GM12878 (cell line): ENCODE measurements around the gene HERPUD2. TPM values are rescaled to one million over a fixed set of nuclear protein-coding genes. Genes with fewer than 3 reads are reported as not detected.

ENCODE experiments used
- ATAC-seq: fragments of 200-7000 bp; cut with Tn5 transposase; 3 replicates; pipeline ENCODE4 v1.9.1; 2020; ENCODE audit warnings: mild to moderate bottlenecking, moderate library complexity
- BruUV-seq: library from RNA; stranded (reverse); fragments of 400-500 nt; replicated peaks from 2 replicates; lab custom pipeline; 2021; lab: Mats Ljungman, UMichigan
- CTCF ChIA-PET: fragments of 300-600 bp; sonication (Branson Sonifier 250); formaldehyde crosslinking; extraction: SDS; loops from one replicate; lab custom pipeline; 2021; ENCODE audit warnings: inconsistent platforms; lab: Yijun Ruan, JAX
- POLR2A ChIA-PET: fragments of 350-600 bp; formaldehyde crosslinking; extraction: SDS; loops from one replicate; lab custom pipeline; 2021; ENCODE audit warnings: inconsistent platforms; lab: Charles Lee
- RAD21 ChIA-PET: fragments of 300-600 bp; sonication (Branson Sonifier 250); formaldehyde crosslinking; loops from one replicate; lab custom pipeline; 2023; ENCODE audit warnings: antibody characterized with exemption; ENCODE audit not compliant: unreplicated experiment; lab: Charles Lee
- SMC1A ChIA-PET: fragments of 300-600 bp; sonication (Branson Sonifier 250); formaldehyde crosslinking; loops from one replicate; lab custom pipeline; 2023; ENCODE audit not compliant: unreplicated experiment, uncharacterized antibody; lab: Charles Lee
- DNase-seq: peaks from one replicate; pipeline ENCODE4 v3.0.0-alpha.2; 2011; ENCODE audit warnings: low read depth, low spot score
- FAIRE-seq: peaks from 3 replicates; lab custom pipeline; 2011; peaks lifted over from hg19 to GRCh38; lab: Jason Lieb, UNC
- H2AFZ ChIP-seq: 2 replicates; pipeline ENCODE4 v1.6.0; 2011; ENCODE audit warnings: low read depth, low read length, control low read depth; ENCODE audit not compliant: control insufficient read depth
- H3K27ac ChIP-seq: 2 replicates; pipeline ENCODE4 v1.5.1; 2011; ENCODE audit warnings: control low read depth; ENCODE audit not compliant: control insufficient read depth, insufficient read depth
- H3K27me3 ChIP-seq, 2 experiments: replicated peaks in 1 of 2; 2 replicates each; pipeline versions ENCODE4 v1.6.0 to v1.6.1; 2011; ENCODE audit warnings: low read length in 1 of 2; ENCODE audit not compliant: control insufficient read depth in 2 of 2, insufficient read depth in 2 of 2
- H3K36me3 ChIP-seq, 2 experiments: 2 replicates each; pipeline ENCODE4 v1.5.1; 2011; ENCODE audit warnings: low read length in 1 of 2; ENCODE audit not compliant: control insufficient read depth in 2 of 2, insufficient read depth in 2 of 2
- H3K4me1 ChIP-seq: 2 replicates; pipeline ENCODE4 v1.6.1; 2011; ENCODE audit warnings: mild to moderate bottlenecking, low read length, moderate library complexity, mixed read lengths; ENCODE audit not compliant: control insufficient read depth, insufficient read depth
- H3K4me2 ChIP-seq: 2 replicates; pipeline ENCODE4 v1.6.0; 2011; ENCODE audit warnings: control low read depth; ENCODE audit not compliant: control insufficient read depth, insufficient read depth
- H3K4me3 ChIP-seq: fragments of 200-600 bp; sonication (generic); 2 replicates; pipeline ENCODE4 v1.5.1; 2016
- H3K79me2 ChIP-seq: 2 replicates; pipeline ENCODE4 v1.6.0; 2011; ENCODE audit warnings: low read length; ENCODE audit not compliant: control insufficient read depth, insufficient read depth
- H3K9ac ChIP-seq: 2 replicates; pipeline ENCODE4 v1.8.0; 2011; ENCODE audit warnings: low read length, control low read depth, mixed read lengths; ENCODE audit not compliant: control insufficient read depth, insufficient read depth
- H3K9me3 ChIP-seq: replicated peaks from 3 replicates; pipeline ENCODE4 v1.5.1; 2011; ENCODE audit warnings: mild to moderate bottlenecking, low read length; ENCODE audit not compliant: control insufficient read depth, insufficient read depth
- H4K20me1 ChIP-seq: 2 replicates; pipeline ENCODE4 v1.6.0; 2011; ENCODE audit not compliant: control insufficient read depth, insufficient read depth
- NR2C2 ChIP-seq: IDR thresholded peaks from 2 replicates; pipeline ENCODE4 v1.6.1; 2011; ENCODE audit warnings: borderline replicate concordance, low read depth; ENCODE audit not compliant: control insufficient read depth, insufficient read length
- STAT1 ChIP-seq: fragments of 450-650 bp; conservative IDR thresholded peaks from 2 replicates; pipeline ENCODE4 v1.6.1; 2014; ENCODE audit warnings: antibody characterized with exemption, mild to moderate bottlenecking
- WGBS: methylation state at CpG from one replicate; pipeline ENCODE4 v1.1.6; 2016; ENCODE audit warnings: low lambda C conversion rate; ENCODE audit not compliant: insufficient replicate concordance, insufficient coverage; ENCODE audit errors: missing lambda C conversion rate; 5-methylcytosine and 5-hydroxymethylcytosine counted together
- in situ Hi-C: fragments of 300-500 bp; cut with MboI; formaldehyde crosslinking; loops from 9 replicates; pipeline ENCODE4 v1.14.3; 2018; ENCODE audit warnings: mixed read lengths
- intact Hi-C: fragments of 100-400 bp; cut with micrococcal nuclease; formaldehyde crosslinking; loops from one replicate; pipeline ENCODE4 v1.14.2; 2022; ENCODE audit not compliant: unreplicated experiment
- polyA plus RNA-seq, 11 experiments: library from polyadenylated mRNA; depleted of rRNA in 4 of 11; unstranded in 6 of 11; stranded (reverse) in 5 of 11; fragments of >200 nt; fragmentation: Nextera tagmentation in 4 of 11; fragmentation: Illumina TruSeq in 1 of 11; extraction: Ambion mirVana in 4 of 11; extraction: Trizol in 1 of 11; gene quantifications; 1 replicate in 1 of 11; 2 replicates in 10 of 11; pipeline versions ENCODE4 v1.2.1 to v1.2.3, GENCODE V29; 2011 to 2016; ENCODE audit warnings: inconsistent platforms in 2 of 11, missing spikeins in 2 of 11, low read depth in 1 of 11
- total RNA-seq, 4 experiments: library from RNA; depleted of rRNA in 3 of 4; stranded (reverse); fragments of >200 nt in 3 of 4; fragmentation: Illumina TruSeq in 1 of 4; extraction: Trizol in 1 of 4; gene quantifications; 2 replicates each; pipeline versions ENCODE4 v1.2.1 to v1.2.3, GENCODE V29; 2013 to 2021
- TF ChIP-seq, protein P1 (sequence below): IDR thresholded peaks from 2 replicates; pipeline ENCODE4 v1.6.1; 2012; ENCODE audit warnings: mild to moderate bottlenecking, low read depth, low read length
- TF ChIP-seq, protein P2 (sequence below): fragments of 450-650 bp; IDR thresholded peaks from 2 replicates; pipeline ENCODE4 v1.6.1; 2016; ENCODE audit warnings: mild to moderate bottlenecking, moderate library complexity, borderline replicate concordance

The HERPUD2 gene
- total and polyA plus RNA-seq, 10 of the 15 experiments (the other 5 are each of a cell fraction or from before 2014, with no cell fraction given): 4.7 to 69.6 (median 13.9) TPM

DNA sequence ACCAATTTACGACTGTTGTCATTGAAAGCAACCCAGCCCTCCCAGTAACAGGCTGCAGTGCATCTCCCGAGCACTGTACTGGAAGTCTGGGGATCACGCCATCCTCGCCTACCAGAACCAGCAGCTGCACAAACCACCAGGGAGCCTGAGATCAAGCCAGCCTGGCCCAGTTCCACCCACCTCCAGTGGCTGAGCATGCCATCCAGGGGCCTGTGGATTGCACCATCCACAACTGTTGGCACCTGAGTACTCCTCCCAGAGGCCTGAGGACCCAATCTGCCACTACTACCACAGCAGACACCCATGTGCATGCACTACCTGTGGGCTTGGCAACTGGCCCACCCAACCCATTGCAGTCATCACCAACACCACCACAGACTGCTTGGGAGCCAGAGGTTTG is 44.2 kb downstream of the HERPUD2 start:
- WGBS: 100% methylated on average over 4 of the region's 4 CpGs
- no peak overlapping the region for H3K4me2 ChIP-seq
- ChIA-PET CTCF (no interaction called here), SMC1A (interaction anchor here (0.7 kb wide), 1 partner anchor 20 kb away, joined by 3 read pairs; no protein-coding TSS in a partner anchor), RAD21 (no interaction called here), POLR2A (no interaction called here)
- intact Hi-C loops: no loop called here
- TF ChIP-seq NR2C2: peak; percentile 38
- TF ChIP-seq, protein P1, sequence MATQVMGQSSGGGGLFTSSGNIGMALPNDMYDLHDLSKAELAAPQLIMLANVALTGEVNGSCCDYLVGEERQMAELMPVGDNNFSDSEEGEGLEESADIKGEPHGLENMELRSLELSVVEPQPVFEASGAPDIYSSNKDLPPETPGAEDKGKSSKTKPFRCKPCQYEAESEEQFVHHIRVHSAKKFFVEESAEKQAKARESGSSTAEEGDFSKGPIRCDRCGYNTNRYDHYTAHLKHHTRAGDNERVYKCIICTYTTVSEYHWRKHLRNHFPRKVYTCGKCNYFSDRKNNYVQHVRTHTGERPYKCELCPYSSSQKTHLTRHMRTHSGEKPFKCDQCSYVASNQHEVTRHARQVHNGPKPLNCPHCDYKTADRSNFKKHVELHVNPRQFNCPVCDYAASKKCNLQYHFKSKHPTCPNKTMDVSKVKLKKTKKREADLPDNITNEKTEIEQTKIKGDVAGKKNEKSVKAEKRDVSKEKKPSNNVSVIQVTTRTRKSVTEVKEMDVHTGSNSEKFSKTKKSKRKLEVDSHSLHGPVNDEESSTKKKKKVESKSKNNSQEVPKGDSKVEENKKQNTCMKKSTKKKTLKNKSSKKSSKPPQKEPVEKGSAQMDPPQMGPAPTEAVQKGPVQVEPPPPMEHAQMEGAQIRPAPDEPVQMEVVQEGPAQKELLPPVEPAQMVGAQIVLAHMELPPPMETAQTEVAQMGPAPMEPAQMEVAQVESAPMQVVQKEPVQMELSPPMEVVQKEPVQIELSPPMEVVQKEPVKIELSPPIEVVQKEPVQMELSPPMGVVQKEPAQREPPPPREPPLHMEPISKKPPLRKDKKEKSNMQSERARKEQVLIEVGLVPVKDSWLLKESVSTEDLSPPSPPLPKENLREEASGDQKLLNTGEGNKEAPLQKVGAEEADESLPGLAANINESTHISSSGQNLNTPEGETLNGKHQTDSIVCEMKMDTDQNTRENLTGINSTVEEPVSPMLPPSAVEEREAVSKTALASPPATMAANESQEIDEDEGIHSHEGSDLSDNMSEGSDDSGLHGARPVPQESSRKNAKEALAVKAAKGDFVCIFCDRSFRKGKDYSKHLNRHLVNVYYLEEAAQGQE: no peak
- no peak for FAIRE-seq
- no peak for DNase-seq
- in situ Hi-C loops: no loop called here
- no peaks in the 10 kb centered on the region for H4K20me1 ChIP-seq
- H3K36me3 ChIP-seq: peaks cover 4 to 5% of the 10 kb centered on the region in 2 experiments; a peak in 2 of 4 replicates
- H3K4me3 ChIP-seq: no peak overlapping the region
- H3K27ac ChIP-seq: no peak overlapping the region
- peaks cover 16% of the 10 kb centered on the region; the same call in 1 of the 2 replicates for H3K4me1 ChIP-seq
- H3K27me3 ChIP-seq: no peaks in the 10 kb centered on the region
- peaks cover 7% of the 10 kb centered on the region; the same call in 2 of the 3 replicates for H3K9me3 ChIP-seq
- no peak overlapping the region for H2AFZ ChIP-seq
- BruUV-seq: no TSS peak
- no peak overlapping the region for H3K9ac ChIP-seq
- no peak for ATAC-seq
- peaks cover 2% of the 10 kb centered on the region; the same call in 1 of the 2 replicates for H3K79me2 ChIP-seq

DNA sequence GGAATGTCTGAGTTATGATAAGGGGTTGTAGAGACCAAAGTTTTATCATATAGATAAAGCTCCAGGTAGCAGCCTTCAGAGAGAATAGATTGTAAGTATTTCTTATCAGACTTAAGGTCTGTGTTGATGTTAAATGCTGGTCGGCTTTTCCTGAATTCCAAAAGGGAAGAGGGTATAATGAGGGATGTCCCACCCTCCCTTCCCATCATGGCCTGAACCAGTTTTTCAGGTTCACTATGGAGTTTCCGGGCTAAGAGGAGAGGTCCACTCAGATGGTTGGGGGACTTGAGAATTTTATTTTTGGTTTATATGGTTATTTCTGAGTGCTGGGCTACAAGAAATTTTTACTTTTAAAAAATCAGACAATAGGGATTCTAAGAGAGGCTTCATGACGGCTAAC is 45.2 kb downstream of the HERPUD2 start:
- intact Hi-C loops (loop anchor here (5.0 kb wide), 1 partner anchor 43 kb away; no protein-coding TSS in a partner anchor), in situ Hi-C loops (no loop called here)
- Histone ChIP-seq H3K9me3 (peaks cover 7% of the 10 kb centered on the region; the same call in 2 of the 3 replicates), H3K27ac (no peak overlapping the region), H2AFZ (no peak overlapping the region), H3K79me2 (peaks cover 2% of the 10 kb centered on the region; the same call in 1 of the 2 replicates), H4K20me1 (no peaks in the 10 kb centered on the region), H3K9ac (no peak overlapping the region), H3K36me3 (peaks cover 4 to 5% of the 10 kb centered on the region in 2 experiments; a peak in 2 of 4 replicates), H3K4me1 (peaks cover 16% of the 10 kb centered on the region; the same call in 1 of the 2 replicates), H3K4me3 (no peak overlapping the region), H3K4me2 (no peak overlapping the region), H3K27me3 (no peaks in the 10 kb centered on the region)
- RAD21 ChIA-PET: no interaction called here
- DNase-seq (no peak), FAIRE-seq (no peak), ATAC-seq (no peak)
- POLR2A ChIA-PET: no interaction called here
- 98% methylated on average over 3 of the region's 3 CpGs for WGBS
- SMC1A ChIA-PET: no interaction called here
- CTCF ChIA-PET: no interaction called here
- no TSS peak for BruUV-seq
- TF ChIP-seq STAT1: no peak
- TF ChIP-seq, protein P2, sequence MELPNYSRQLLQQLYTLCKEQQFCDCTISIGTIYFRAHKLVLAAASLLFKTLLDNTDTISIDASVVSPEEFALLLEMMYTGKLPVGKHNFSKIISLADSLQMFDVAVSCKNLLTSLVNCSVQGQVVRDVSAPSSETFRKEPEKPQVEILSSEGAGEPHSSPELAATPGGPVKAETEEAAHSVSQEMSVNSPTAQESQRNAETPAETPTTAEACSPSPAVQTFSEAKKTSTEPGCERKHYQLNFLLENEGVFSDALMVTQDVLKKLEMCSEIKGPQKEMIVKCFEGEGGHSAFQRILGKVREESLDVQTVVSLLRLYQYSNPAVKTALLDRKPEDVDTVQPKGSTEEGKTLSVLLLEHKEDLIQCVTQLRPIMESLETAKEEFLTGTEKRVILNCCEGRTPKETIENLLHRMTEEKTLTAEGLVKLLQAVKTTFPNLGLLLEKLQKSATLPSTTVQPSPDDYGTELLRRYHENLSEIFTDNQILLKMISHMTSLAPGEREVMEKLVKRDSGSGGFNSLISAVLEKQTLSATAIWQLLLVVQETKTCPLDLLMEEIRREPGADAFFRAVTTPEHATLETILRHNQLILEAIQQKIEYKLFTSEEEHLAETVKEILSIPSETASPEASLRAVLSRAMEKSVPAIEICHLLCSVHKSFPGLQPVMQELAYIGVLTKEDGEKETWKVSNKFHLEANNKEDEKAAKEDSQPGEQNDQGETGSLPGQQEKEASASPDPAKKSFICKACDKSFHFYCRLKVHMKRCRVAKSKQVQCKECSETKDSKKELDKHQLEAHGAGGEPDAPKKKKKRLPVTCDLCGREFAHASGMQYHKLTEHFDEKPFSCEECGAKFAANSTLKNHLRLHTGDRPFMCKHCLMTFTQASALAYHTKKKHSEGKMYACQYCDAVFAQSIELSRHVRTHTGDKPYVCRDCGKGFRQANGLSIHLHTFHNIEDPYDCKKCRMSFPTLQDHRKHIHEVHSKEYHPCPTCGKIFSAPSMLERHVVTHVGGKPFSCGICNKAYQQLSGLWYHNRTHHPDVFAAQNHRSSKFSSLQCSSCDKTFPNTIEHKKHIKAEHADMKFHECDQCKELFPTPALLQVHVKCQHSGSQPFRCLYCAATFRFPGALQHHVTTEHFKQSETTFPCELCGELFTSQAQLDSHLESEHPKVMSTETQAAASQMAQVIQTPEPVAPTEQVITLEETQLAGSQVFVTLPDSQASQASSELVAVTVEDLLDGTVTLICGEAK: no peak
